ENCODE measurements around the gene LRRC4B. TPM values are rescaled to one million over a fixed set of nuclear protein-coding genes. Genes with fewer than 3 reads are reported as not detected.

LRRC4B gene
- total and polyA plus RNA-seq, 2 donors from 2014 or later = 1.2 to 2.6 TPM

- Histone ChIP-seq H3K27ac (ENCODE audit: low read depth in 2 of 2, low read length in 2 of 2) (no peak overlapping the region), H3K36me3 (ENCODE audit: control insufficient read depth in 2 of 3, insufficient read depth in 3 of 3, low read length in 3 of 3) (no peaks in the 10 kb centered on the region), H3K4me3 (ENCODE audit: low read length in 3 of 3) (no peak overlapping the region), H3K9me3 (ENCODE audit: control insufficient read depth in 2 of 3, insufficient read depth in 1 of 3, low read length in 3 of 3) (peaks cover 0 to 14% (median 3%) of the 10 kb centered on the region in 3 donors), H3K27me3 (ENCODE audit: control insufficient read depth, insufficient read depth, low read length) (no peaks in the 10 kb centered on the region), H3K4me1 (ENCODE audit: control insufficient read depth in 2 of 3, insufficient read depth in 2 of 3, low read depth in 1 of 3, low read length in 3 of 3) (no peaks in the 10 kb centered on the region), H3K9ac (ENCODE audit: low read length in 3 of 3) (no peak overlapping the region)
- FAIRE-seq (no peak), DNase-seq (no peak)
- intact Hi-C loops (cut with DNase I) = no loop called here
- TF ChIP-seq CTCF (IDR thresholded peaks at IDR 0.05; ENCODE audit: borderline replicate concordance, extremely low read depth, insufficient read depth) = no peak
These were observed 30.9 kb downstream of the LRRC4B start for GRCh38 chr19:50537306-50537685.

DNA sequence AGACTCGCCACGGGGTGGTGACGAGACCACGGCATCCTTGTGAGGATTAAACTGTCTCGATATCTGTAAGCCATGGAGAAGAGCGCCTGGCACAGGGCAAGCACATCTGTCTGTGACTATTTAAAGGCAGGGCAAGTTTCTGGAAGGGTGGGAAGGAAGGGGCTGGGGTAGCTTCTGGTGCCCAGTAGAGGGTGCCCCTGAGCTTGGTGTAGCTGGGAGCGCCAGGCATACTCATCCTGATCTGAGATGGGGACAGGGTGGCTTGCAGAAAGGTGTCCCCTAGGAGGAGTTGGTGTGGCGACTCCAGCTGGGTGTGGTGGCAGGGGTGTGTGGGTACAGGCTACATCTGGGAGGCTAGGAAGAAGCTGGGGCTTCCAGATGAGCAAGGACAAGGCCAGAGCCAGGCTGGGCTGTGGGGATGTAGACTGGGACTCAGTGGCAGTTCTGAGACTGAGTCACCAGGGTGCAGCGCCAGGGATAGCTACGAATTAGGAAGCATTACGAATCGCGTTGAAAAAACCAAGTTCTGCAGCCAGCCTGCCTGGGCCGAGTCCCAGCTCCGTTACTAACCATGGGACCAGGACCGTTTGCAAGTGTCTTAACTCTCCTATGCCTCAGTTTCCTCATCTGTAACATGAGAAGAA is 31.5 kb downstream of the LRRC4B start:
- Histone ChIP-seq H3K27me3 (ENCODE audit: control insufficient read depth, insufficient read depth, low read length) (no peaks in the 10 kb centered on the region), H3K9me3 (ENCODE audit: control insufficient read depth in 2 of 3, insufficient read depth in 1 of 3, low read length in 3 of 3) (peaks cover 0 to 14% (median 3%) of the 10 kb centered on the region in 3 donors), H3K9ac (ENCODE audit: low read length in 3 of 3) (no peak overlapping the region), H3K27ac (ENCODE audit: low read depth in 2 of 2, low read length in 2 of 2) (no peak overlapping the region), H3K4me3 (ENCODE audit: low read length in 3 of 3) (no peak overlapping the region), H3K4me1 (ENCODE audit: control insufficient read depth in 2 of 3, insufficient read depth in 2 of 3, low read depth in 1 of 3, low read length in 3 of 3) (no peaks in the 10 kb centered on the region), H3K36me3 (ENCODE audit: control insufficient read depth in 2 of 3, insufficient read depth in 3 of 3, low read length in 3 of 3) (no peaks in the 10 kb centered on the region)
- TF ChIP-seq CTCF (IDR thresholded peaks at IDR 0.05; ENCODE audit: borderline replicate concordance, extremely low read depth, insufficient read depth) = no peak
- intact Hi-C loops (cut with DNase I) = no loop called here
- peak in 1 of 5 donors; percentile 47 for DNase-seq
- no peak for FAIRE-seq

DNA sequence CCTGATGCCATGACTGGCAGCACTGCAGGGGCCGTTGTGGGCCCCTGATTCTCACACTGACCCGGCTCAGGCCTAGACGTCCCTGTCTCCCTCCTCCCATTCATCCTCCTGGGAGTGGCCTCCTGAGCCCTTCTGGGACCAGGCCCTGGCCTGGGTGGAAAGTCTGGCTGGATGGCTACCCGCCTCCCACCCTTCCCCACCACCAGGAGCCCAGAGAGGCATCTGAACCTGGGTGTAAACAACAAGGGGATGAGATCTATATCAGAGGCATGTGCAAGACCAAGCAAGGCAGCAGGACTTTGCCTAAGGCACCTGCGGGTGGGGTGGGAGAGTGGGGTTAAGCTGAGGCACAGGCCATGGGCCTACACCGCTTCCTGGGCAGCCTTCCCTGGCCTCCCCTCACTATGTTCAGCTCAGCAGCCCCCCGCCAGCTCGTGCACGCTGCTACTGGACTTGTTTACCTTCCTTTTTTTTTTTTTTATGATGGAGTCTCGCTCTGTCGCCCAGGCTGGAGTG is 32.5 kb downstream of the LRRC4B start:
- Histone ChIP-seq H3K36me3 (ENCODE audit: control insufficient read depth in 2 of 3, insufficient read depth in 3 of 3, low read length in 3 of 3) (no peaks in the 10 kb centered on the region), H3K27me3 (ENCODE audit: control insufficient read depth, insufficient read depth, low read length) (no peaks in the 10 kb centered on the region), H3K9ac (ENCODE audit: low read length in 3 of 3) (no peak overlapping the region), H3K4me1 (ENCODE audit: control insufficient read depth in 2 of 3, insufficient read depth in 2 of 3, low read depth in 1 of 3, low read length in 3 of 3) (no peaks in the 10 kb centered on the region), H3K27ac (ENCODE audit: low read depth in 2 of 2, low read length in 2 of 2) (no peak overlapping the region), H3K4me3 (ENCODE audit: low read length in 3 of 3) (no peak overlapping the region), H3K9me3 (ENCODE audit: control insufficient read depth in 2 of 3, insufficient read depth in 1 of 3, low read length in 3 of 3) (peaks cover 0 to 14% (median 3%) of the 10 kb centered on the region in 3 donors)
- intact Hi-C loops (cut with DNase I) = no loop called here
- TF ChIP-seq CTCF (IDR thresholded peaks at IDR 0.05; ENCODE audit: borderline replicate concordance, extremely low read depth, insufficient read depth) = no peak
- FAIRE-seq = no peak
- DNase-seq = peak in 2 of 5 donors; percentile 43 to 69
